ENCODE data around the gene EYS.
"Not testable (repeated sequence)": the region's sequence is repeated elsewhere in the genome, so short reads cannot be mapped to it uniquely, and the experiment has no call there.

Gene EYS

DNA sequence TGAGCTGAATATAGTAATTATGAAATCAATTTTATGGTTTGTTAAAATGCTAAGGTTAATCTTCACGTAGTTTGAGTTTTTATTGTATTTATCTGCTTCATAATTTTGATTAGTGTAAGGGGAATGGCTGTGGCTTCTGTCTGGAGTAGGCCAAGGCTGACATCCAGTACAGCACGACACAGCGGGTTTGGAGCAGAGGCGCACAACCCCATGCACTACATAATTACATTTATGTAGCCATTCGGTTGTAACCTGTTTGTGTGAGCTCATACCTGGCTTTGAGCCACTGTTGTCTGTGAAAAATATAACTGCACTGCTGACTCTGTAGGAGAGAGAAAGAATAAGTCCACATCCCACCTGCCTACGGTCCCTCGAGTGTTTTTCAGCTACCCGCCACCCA lies 615.5 kb downstream of the EYS start:
- TF ChIP-seq ZNF274 (IDR thresholded peaks at IDR 0.05; ENCODE audit: low read depth, low read length), result no peak
- no peak overlapping the region for H3K4me3 ChIP-seq (ENCODE audit: low read length)

DNA sequence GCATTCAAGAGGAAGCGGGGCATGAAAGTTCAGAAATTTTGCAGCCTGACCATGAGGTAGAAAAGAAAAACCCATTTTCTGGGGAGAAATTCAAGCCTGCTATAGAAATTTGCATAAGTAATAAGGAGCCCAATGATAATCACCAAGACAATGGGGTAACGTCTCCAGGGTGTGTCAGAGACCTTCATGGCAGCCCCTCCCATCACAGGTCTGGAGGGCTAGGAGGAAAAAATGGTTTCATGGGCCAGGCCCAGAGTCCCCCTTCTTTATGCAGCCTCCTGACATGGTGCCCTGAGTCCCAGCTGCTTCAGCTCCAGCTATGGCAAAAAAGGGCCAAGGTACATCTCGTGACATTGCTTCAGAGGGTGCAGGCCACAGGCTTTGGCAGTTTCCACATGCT lies 618.5 kb downstream of the EYS start:
- no peak overlapping the region for H3K4me3 ChIP-seq (ENCODE audit: low read length)
- no peak for TF ChIP-seq ZNF274 (IDR thresholded peaks at IDR 0.05; ENCODE audit: low read depth, low read length)

DNA sequence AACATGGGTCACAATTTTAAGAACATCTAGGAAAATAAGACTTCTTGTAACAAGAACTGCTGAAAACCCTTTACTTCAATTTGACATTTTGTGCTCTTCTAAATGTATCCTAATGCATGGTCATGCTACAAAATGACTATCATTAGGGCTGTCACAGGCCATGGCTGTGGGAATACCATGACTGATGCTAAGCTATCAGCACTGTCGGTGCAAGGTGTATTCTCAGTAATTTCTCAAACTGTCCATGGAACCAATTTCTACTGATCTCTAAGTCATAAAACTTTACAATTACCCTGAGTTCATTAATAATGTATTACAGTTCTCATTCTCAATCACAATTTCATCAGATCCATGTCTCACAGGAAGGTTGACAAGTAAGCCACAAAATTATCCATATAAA lies 625.3 kb downstream of the EYS start:
- no peak for TF ChIP-seq ZNF274 (IDR thresholded peaks at IDR 0.05; ENCODE audit: low read depth, low read length)

DNA sequence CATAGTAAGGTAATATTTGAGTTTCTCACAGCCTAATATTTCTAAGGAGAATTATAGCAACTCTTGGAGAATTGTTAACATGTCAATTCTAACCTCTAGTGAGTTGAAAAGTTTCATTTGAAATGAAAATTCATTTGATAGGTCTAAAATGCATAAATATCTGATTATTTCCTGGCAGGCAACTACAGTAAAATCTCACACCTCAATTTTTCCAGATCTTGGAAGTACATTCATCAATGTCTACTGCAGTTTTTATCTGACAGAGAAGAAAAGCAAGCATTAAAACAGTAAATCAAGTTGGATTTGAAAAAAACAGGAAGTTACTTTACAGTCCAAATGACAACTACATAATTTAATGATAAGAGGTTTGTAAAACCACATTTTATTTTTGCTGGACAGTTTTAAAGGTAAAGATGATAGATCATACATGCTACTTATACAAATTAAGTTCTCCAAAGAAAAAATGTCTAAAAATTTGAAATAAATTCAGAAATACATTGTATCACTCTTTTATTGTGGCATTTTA lies 631.3 kb downstream of the EYS start:
- H3K4me3 ChIP-seq (ENCODE audit: low read length), result no peak overlapping the region

More for the DNA sequence above, 625.3 kb downstream of the EYS start:
- no peak overlapping the region for H3K4me3 ChIP-seq (ENCODE audit: low read length)

DNA sequence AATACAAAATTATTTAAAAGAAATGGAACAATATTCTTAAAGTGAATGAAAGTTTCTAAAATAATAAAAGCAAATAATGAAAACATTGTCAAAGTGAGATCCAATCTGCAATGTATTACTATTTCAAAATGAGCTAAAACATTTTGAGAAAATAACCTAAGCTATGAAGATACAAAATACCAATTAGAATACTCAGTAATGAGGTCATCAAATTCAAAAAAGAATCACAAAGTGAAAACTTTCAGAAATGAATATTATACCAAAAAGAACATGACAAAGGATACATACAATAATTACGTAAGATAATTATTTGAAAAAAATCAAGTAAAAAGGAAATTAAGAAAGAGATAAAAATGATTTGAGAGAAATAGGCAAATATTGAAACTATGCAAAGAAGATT lies 634.5 kb downstream of the EYS start:
- TF ChIP-seq ZNF274 (IDR thresholded peaks at IDR 0.05; ENCODE audit: low read depth, low read length), result no peak
- H3K4me3 ChIP-seq (ENCODE audit: low read length), result no peak overlapping the region

More for the DNA sequence above, 631.3 kb downstream of the EYS start:
- no peak for TF ChIP-seq ZNF274 (IDR thresholded peaks at IDR 0.05; ENCODE audit: low read depth, low read length)

DNA sequence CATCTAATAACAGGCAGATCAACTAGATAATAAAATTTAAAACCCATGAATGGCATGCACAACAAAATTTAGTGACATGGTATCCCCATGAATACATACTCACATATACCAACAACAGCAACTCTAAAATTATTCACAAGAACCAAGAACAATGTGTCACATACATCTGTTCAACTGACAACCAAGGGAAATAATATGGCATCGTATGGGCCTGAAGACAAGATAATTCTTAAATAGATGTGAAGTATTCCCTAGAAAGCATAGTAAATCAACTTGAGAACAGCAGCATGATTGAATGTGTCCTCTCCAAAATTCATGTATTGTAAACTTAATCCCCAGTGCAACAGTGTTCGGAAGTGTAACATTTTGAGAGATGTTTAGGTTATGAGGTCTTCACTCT lies 635.5 kb downstream of the EYS start:
- H3K4me3 ChIP-seq (ENCODE audit: low read length), result no peak overlapping the region
- no peak for TF ChIP-seq ZNF274 (IDR thresholded peaks at IDR 0.05; ENCODE audit: low read depth, low read length)

DNA sequence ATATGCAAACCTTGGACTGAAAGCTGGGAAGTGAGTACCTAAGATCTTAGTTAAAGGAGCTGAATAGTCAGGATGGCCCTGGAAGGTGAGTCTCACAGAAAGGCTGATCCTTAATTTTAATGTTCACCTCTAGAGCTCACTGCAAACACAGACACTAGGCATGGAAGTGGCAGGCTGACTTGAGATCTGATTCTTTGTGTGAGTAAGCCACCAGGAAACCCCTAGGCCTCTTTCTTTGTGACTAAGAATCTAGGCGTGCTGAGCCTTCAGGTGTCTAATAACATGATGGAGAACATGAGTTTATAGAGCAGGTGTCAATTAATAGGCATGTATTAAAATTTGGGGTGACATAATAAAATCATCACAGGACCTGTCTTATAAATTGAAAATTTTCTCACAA lies 642.2 kb downstream of the EYS start:
- no peak for TF ChIP-seq ZNF274 (IDR thresholded peaks at IDR 0.05; ENCODE audit: low read depth, low read length)
- H3K4me3 ChIP-seq (ENCODE audit: low read length), result no peak overlapping the region

DNA sequence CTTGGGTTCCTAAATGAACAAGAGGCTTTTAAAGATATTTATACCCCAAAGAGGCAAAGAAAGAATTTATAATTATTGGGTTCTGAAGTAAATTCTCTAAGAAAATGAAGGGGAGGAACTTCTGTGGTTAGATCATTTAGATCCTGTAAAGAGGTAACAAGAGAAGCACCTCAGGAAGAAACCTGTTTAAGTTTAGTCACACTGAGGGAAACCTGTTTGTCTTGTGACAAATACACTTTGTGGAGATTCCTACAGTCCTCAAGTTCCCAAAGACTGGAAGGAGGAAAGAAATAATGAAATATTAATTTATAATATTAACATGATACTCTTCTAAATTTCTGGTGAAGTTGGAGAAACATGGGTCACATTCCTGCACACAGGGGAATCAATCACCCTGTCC lies 647.5 kb downstream of the EYS start:
- no peak for TF ChIP-seq ZNF274 (IDR thresholded peaks at IDR 0.05; ENCODE audit: low read depth, low read length)
- no peak overlapping the region for H3K4me3 ChIP-seq (ENCODE audit: low read length)

DNA sequence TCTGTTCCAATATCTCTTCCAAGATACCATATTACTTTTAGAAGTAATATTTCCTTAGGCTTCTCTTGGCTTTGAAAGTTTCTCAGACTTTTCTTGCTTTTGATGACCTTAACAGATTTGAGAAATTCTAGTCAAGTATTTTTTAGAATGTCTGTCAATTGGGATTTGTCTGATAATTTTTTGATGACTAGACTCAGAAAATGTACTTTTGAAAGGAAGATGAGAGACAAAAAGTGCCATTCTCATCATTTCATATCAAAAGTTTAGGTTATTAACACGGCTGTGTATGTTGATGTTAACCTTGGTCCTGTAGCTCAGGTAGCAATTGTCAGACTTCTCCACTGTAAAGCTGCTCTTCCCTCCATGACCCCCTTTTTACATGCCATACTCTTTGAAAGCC lies 651.5 kb downstream of the EYS start:
- no peak for TF ChIP-seq ZNF274 (IDR thresholded peaks at IDR 0.05; ENCODE audit: low read depth, low read length)
- no peak overlapping the region for H3K4me3 ChIP-seq (ENCODE audit: low read length)

DNA sequence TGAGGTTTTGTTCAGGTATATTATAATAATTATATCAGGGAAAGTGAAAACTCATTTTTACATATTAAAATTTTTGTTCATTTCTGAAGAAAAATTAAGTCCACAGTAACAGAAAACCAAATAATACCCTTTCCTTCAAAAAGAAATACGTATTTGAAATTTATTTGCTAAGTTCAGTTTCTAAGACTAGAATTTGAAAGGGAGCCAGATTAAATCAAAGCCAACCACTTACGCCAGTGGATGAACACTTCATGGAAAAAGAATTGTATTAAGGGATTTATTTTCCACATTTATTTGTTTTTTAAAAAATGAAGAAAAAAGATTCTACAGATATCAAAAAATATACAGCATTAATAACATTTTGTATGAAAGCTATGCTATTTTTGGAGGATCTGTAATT lies 654.4 kb downstream of the EYS start:
- H3K4me3 ChIP-seq (ENCODE audit: low read length), result no peak overlapping the region
- TF ChIP-seq ZNF274 (IDR thresholded peaks at IDR 0.05; ENCODE audit: low read depth, low read length), result no peak

DNA sequence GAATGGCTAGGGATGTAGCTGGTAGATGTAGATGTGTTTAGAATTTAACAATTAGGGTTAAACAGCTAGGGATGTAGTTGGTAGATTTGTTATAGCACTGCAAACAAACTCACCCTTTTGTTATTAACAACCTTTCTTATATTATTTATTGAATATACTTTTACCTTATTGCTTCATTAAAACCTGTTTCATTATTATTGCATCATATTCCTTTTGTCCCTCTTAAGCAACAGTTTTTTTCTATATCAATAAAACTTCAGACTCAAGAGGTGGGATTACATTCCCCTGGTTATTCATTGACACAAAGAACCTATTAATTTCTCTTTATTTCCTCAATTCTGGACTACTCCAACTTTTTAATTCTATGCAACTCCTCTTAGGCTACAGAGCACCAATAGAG lies 661.2 kb downstream of the EYS start:
- no peak for TF ChIP-seq ZNF274 (IDR thresholded peaks at IDR 0.05; ENCODE audit: low read depth, low read length)

DNA sequence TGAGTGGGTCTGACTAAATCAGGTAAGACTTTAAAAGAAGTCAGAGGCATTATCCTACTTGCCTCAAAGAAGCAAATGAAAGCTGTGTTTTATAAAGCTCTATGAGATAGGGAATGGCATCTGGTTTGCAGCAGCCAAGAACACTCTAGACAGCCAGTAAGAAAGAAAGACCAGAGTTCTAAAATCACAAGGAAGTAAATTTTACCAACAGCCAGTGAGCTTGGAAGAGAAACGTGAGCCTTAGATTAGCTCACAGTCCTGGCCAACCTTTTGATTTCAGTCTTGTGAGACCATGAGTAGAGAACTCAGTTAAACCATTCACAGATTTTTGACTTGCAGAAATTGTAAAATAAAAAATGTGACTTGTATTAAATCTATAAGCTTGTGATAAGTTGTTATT lies 693.0 kb downstream of the EYS start:
- H3K4me3 ChIP-seq (ENCODE audit: low read length), result no peak overlapping the region
- no peak for TF ChIP-seq ZNF274 (IDR thresholded peaks at IDR 0.05; ENCODE audit: low read depth, low read length)

More for the DNA sequence above, 661.2 kb downstream of the EYS start:
- H3K4me3 ChIP-seq (ENCODE audit: low read length), result no peak overlapping the region

DNA sequence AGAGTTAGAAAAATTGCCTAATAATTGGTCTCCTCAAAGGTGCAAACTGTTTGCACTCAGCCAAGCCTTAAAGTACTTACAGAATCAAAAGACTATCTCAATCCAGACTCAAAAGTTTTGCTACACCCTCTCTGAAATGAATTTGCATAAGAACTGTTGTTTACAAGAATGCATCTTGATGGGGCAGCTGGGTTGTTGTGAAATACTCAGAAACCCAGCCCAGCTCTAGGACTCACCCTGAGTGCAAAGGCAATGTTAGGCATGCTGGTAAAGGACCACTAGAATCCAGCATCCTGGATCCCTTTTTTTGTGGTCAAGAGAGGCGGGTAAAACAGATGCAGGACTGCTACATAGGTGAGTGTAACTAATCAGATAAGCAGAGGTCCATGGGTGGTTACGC lies 700.2 kb downstream of the EYS start:
- no peak overlapping the region for H3K4me3 ChIP-seq (ENCODE audit: low read length)
- no peak for TF ChIP-seq ZNF274 (IDR thresholded peaks at IDR 0.05; ENCODE audit: low read depth, low read length)

DNA sequence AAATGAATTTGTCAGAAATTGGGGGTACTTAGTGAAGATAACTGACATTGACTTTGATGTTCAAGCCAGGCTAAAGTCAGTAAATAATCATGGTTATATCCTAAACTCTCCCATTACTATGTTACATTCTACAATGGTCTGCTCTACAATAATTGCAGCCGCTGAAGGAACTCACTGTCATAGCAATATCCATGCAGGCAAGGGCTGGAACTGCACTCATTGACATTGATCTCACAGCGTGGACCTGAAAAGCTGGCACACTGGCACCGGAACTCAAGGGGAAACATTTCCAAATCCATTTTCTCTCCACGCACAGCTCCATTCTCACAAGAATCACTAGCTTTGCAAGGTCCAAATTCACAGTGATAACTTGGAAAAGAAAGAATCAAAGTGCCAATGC lies 702.7 kb downstream of the EYS start:
- H3K4me3 ChIP-seq (ENCODE audit: low read length), result no peak overlapping the region
- no peak for TF ChIP-seq ZNF274 (IDR thresholded peaks at IDR 0.05; ENCODE audit: low read depth, low read length)

DNA sequence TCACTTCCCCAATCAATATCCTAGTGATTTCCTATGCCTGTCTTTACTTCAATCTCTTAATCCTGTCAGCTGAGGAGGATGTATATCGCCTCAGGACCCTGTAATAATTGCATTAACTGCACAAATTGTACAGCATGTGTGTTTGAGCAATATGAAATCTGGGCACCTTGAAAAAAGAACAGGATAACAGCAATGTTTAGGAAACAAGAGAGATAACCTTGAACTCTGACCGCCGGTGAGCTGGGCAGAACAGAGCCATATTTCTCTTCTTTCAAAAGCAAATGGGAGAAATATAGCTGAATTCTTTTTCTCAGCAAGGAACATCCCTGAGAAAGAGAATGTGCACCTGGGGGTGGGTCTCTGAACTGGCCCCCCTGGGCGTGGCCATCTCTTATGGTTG lies 704.1 kb downstream of the EYS start:
- H3K4me3 ChIP-seq (ENCODE audit: low read length), result not testable (repeated sequence)

DNA sequence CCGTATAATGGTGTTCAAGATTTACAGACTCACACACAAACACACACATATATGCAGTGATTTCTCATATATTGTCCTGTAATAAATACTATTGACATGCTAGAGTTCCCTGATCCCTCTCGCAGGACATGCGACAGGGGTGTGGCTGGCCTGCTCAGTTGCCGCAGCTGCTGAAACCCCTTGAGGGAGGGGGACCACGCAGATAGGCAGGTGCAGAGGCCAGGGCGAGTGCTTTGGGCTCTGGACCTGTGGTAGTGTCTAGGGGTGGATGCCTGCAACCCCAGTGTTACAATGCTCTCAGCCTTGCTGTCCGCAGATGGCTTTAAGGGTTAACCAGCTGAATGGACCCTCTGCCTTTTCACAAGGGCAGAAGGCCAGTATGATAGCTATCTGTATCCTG lies 706.2 kb downstream of the EYS start:
- H3K4me3 ChIP-seq (ENCODE audit: low read length), result no peak overlapping the region
- TF ChIP-seq ZNF274 (IDR thresholded peaks at IDR 0.05; ENCODE audit: low read depth, low read length), result no peak
